Measurements from ENCODE around the gene ARPC5. TPM values are rescaled to one million over a fixed set of nuclear protein-coding genes. Genes with fewer than 3 reads are reported as not detected.

Gene ARPC5
- total RNA-seq, 4 donors from 2014 or later: 10.8 to 14.6 (median 13.0) TPM

DNA sequence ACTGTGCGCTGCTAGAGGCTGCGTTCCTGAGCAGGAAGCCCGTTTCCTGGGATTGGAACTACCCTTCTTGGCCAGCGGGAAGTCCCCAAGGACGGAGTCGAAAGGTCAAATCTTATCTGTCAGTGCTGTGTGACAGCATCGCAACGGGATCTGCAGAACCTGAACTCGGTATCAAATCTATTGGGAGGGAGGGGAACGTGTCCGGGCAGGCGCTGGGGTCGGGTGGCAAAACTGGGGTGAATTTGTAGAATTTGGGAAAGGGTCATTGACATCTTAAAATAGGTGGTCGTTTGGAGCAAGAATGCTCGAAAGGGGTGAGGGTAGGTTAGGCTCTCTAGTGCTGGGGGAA is 725 bp upstream of the ARPC5 start:
- Histone ChIP-seq H3K4me1 (peaks cover 27 to 30% of the 10 kb centered on the region in 2 donors), H3K4me3 (peak overlapping the region; percentile 79 to 92 (median 88)), H3K36me3 (no peaks in the 10 kb centered on the region), H3K27ac (peak overlapping the region; percentile 82 to 89 (median 84)), H3K9me3 (no peaks in the 10 kb centered on the region), H3K27me3 (no peaks in the 10 kb centered on the region)
- in situ Hi-C loops (cut with MboI; ENCODE audit: low sequenced_read_pairs in 4 of 4): loop anchor here in 1 of 4 donors (10.0 to 25.0 kb wide), 2 partner anchors 162 to 349 kb away; partner anchors contain the start of gene SMG7
- ATAC-seq: no peak
- no peak for DNase-seq
- intact Hi-C loops (cut with DNase I; ENCODE audit: low total_unique reads): loop anchor here (5.0 to 10.0 kb wide), 2 partner anchors 1032 to 1521 kb away; partner anchors contain the start of genes RGS16, SWT1 and TRMT1L
- TF ChIP-seq CTCF (IDR thresholded peaks at IDR 0.05 in 4 of 5, conservative IDR thresholded peaks at IDR 0.05 in 1 of 5) (no peak), POLR2A (IDR thresholded peaks at IDR 0.05) (no peak)

GRCh38 chr1:183635099-183635605 is 431 bp downstream of the ARPC5 start:
- in situ Hi-C loops (cut with MboI; ENCODE audit: low sequenced_read_pairs in 4 of 4) (loop anchor here in 1 of 4 donors (10.0 to 25.0 kb wide), 2 partner anchors 160 to 348 kb away; partner anchors contain the start of gene SMG7), intact Hi-C loops (cut with DNase I; ENCODE audit: low total_unique reads) (loop anchor here (1.0 to 10.0 kb wide), 3 partner anchors 163 to 1522 kb away; partner anchors contain the start of genes RGS16, SMG7, SWT1 and TRMT1L)
- Histone ChIP-seq H3K27ac (peak overlapping the region; percentile 82 to 89 (median 84)), H3K4me3 (peak overlapping the region; percentile 79 to 92 (median 88)), H3K27me3 (no peaks in the 10 kb centered on the region), H3K4me1 (peaks cover 33 to 38% of the 10 kb centered on the region in 2 donors), H3K36me3 (peaks cover 0 to 5% of the 10 kb centered on the region in 2 donors), H3K9me3 (no peaks in the 10 kb centered on the region)
- no peak for TF ChIP-seq POLR2A (IDR thresholded peaks at IDR 0.05)
- TF ChIP-seq CTCF (IDR thresholded peaks at IDR 0.05 in 4 of 5, conservative IDR thresholded peaks at IDR 0.05 in 1 of 5): no peak
- DNase-seq (peak in 1 of 2 donors; percentile 14), ATAC-seq (peak; percentile 23 to 30)

DNA sequence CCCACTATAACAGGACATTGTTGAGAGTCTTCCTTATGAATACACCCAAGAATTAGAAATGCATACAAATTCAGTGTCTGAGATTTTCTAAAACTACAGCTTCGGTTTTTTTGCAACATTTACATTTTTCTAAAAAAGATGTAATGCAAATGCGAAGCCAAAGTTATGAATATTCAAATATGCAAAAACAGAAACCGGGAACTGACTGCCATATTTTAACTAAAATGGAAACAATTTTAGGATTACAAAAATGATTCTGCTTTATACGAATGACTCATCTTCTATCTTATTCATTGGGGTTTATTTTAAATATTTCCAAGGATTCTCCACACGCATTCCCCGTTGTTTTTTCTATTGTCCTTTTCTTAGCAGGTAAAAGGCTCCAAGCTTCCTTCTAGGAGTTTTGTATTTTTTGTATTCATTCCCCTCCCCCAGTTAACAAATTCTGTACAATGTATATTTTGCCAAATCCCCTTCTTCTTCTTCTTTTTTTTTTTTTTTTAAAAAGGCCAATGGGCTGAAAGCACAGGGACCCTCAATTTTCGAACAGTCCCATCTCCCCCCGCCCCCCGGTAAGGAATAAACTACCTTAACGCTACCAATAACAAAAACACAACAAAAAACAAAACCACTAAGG is 1.0 kb downstream of the ARPC5 start:
- Histone ChIP-seq H3K27ac (peak overlapping the region; percentile 82 to 89 (median 84)), H3K36me3 (peaks cover 0 to 11% of the 10 kb centered on the region in 2 donors), H3K4me3 (peak overlapping the region; percentile 79 to 92 (median 88)), H3K4me1 (peaks cover 33 to 38% of the 10 kb centered on the region in 2 donors), H3K9me3 (no peaks in the 10 kb centered on the region), H3K27me3 (no peaks in the 10 kb centered on the region)
- TF ChIP-seq POLR2A (IDR thresholded peaks at IDR 0.05): no peak
- TF ChIP-seq CTCF (IDR thresholded peaks at IDR 0.05 in 4 of 5, conservative IDR thresholded peaks at IDR 0.05 in 1 of 5): no peak
- intact Hi-C loops (cut with DNase I; ENCODE audit: low total_unique reads) (loop anchor here (1.0 to 10.0 kb wide), 3 partner anchors 162 to 1523 kb away; partner anchors contain the start of genes RGS16, SMG7, SWT1 and TRMT1L), in situ Hi-C loops (cut with MboI; ENCODE audit: low sequenced_read_pairs in 4 of 4) (loop anchor here in 2 of 4 donors (5.0 to 25.0 kb wide), 3 partner anchors 160 to 347 kb away; partner anchors contain the start of gene SMG7 (in 2 of the 2))
- DNase-seq: no peak
- no peak for ATAC-seq

- in situ Hi-C loops (cut with MboI; ENCODE audit: low sequenced_read_pairs in 4 of 4): loop anchor here in 2 of 4 donors (5.0 to 25.0 kb wide), 3 partner anchors 159 to 347 kb away; partner anchors contain the start of gene SMG7 (in 2 of the 2)
- peaks cover 0 to 18% of the 10 kb centered on the region in 2 donors for H3K36me3 ChIP-seq
- no peak for ATAC-seq
- peaks cover 33 to 38% of the 10 kb centered on the region in 2 donors for H3K4me1 ChIP-seq
- peak overlapping the region; percentile 79 to 92 (median 88) for H3K4me3 ChIP-seq
- no peaks in the 10 kb centered on the region for H3K27me3 ChIP-seq
- no peaks in the 10 kb centered on the region for H3K9me3 ChIP-seq
- TF ChIP-seq CTCF (IDR thresholded peaks at IDR 0.05 in 4 of 5, conservative IDR thresholded peaks at IDR 0.05 in 1 of 5) (peak in 4 of 5 experiments; percentile 35 to 53 (median 42)), POLR2A (IDR thresholded peaks at IDR 0.05) (peak in 1 of 2 donors; percentile 33)
- intact Hi-C loops (cut with DNase I; ENCODE audit: low total_unique reads): loop anchor here (10.0 kb wide), 1 partner anchor 1029 kb away; the partner anchor contains the start of gene RGS16
- no peak for DNase-seq
- H3K27ac ChIP-seq: peak overlapping the region; percentile 60 to 89 (median 83)
These were observed 1.8 kb downstream of the ARPC5 start for GRCh38 chr1:183633676-183634343.

Data from gastrocnemius medialis (tissue), 4 donors.